Hematopoietic multipotent progenitor cell treated with erythropoietin and hydrocortisone succinate and interleukin-3 and kit ligand, for 15 days (in vitro differentiated cells): ENCODE results near the gene PIGO.

Experiments
- DNase-seq: peaks from one replicate; pipeline ENCODE4 v3.0.0-alpha.2; 2015; ENCODE audit warnings: low spot score

PIGO gene

GRCh38 chr9:35106343-35106730 lies 9.9 kb upstream of the PIGO start:
- DNase-seq: no peak

- no peak for DNase-seq
Measured at GRCh38 chr9:35105571-35106342, 9.4 kb upstream of the PIGO start.

DNA sequence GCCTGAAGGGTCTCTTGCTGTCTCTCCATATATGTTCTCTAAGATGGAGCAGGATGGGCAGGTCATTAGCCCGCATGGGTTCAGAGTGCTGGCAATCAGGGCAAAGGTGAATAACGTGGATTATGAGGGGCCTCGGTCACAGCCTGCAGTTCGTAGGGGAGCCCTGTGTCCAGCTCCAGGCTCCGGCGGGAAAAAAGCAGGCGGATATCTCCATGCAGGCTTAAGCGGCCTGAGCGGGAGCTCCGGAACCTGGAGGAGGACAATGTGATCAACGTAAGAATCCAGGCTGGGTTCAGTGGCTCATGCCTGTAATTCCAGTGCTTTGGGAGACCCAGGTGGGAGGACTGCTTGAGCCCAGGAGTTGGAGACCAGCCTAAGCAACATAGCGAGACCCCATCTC lies 8.7 kb upstream of the PIGO start:
- no peak for DNase-seq

DNA sequence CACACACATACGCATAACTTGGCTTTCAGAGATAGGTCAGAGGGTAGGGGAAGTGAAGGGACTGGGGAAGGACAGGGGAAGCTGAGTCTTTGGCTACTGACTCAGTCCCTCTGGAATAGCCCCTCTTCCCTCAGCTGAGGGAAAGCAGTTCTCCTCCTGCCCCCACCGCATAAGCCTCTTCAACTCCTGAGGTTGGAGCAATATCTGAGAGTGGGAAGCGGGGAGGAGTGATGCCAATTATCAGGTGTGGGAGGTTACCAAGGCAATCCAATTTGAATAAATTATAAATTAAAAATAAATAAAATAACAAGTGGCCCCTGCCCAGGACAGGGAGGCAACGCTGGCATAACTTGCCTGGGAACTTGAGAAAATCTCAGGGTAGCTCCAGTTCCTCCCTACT lies 8.2 kb upstream of the PIGO start:
- DNase-seq: no peak

DNA sequence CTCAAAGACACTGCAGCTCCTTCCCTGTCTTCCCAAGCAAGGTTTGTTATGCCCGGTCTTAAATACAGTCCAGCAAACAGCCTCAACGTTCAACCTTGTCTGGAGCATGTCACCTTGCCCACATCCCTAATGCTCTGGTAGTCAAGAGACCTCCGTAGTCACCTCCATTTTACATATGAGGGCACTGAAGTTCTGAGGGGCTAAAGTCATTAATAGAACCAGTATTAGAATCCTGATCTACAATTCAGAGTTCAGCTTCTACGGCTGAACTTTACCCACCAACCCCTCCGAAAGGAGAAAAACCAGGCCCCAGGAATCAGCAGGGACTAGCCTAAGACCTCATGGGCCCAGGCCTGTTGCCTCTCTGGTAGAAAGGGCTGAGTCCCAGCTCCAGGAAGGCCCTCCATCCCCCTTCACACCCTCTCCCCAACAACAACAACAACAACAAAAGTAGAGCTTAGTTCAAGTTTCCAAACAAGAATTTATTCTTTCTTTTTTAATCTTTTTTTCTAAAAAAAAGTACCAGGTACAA lies 7.3 kb upstream of the PIGO start:
- no peak for DNase-seq

- peak; percentile 94 for DNase-seq
Measured at GRCh38 chr9:35102769-35103659, 6.6 kb upstream of the PIGO start, which contains the start of gene STOML2. Gene STOML2, minus strand, starts transcription at chr9:35103131. Its CDS starts 37 bp downstream, at chr9:35103094.

DNA sequence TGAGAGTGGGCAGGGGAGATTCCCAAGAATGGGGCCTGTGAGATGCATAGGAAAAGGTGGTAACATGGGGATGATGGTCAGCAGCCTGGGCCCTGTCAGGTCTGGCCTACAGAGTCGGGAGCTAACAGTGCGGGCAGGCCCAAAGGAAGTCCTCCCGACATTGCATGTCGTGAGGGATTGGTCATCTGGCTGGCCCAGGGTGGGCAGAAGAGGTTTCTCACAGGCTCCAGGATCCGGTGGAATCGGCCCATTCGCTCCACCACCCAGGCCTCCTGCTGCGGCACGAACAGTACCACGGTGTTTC lies 6.0 kb upstream of the PIGO start:
- DNase-seq: no peak

DNA sequence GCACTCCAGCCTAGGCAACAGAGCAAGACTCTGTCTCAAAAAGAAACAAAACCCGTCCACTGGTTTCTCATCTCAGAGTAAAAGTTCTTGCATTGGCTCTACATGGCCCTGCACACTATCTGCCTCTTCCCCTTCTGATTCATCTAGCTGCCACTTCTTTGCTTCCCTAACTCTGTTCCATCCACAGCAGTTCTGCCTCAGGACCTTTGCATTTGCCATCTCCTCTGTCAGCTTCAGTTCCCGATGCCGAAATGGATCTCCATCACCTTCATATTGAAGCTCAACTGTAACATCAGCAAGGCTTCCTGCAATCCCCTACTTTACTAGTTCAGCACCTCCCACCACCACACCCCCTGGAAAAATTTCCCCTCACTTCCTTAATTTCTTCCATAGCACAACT lies 1.2 kb upstream of the PIGO start:
- DNase-seq: no peak

DNA sequence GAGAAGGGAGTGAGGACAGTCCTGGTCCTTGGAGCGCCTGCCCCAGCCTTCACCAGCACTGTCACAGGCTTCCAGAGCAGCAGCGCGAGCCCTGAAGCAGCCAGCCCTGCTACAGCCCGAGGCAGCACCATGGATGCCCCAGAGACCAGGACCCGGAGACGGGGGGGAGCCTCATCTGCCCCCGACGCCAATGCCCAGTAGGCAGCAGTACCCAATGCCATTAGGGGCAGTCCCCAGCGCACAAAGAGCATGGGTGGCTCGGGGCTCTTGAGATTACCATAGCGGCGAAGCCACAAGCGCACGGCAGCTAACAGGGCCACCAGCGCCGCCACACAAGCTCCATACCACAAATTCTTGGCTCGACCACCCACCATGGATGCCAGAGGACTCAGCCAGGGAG lies 4.9 kb downstream of the PIGO start:
- no peak for DNase-seq

DNA sequence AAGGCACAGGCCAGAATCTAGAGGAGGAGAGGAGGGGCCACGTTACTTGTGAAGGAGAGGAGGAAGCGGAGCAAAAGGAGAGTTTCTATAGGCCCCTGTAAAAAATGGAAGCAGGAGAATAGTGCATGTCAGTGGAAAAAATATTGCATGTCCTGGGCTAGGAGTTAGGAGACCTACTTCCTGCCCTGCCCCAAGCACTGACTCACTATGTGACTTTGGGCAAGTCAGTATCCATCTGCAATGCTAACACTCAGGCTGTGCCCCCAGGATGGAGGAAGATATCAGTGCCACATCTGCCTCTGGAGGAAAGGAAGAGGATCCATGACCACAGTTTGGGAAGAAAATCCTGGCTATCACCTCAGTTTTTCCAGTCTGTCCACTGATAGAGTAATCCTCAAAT lies 7.0 kb downstream of the PIGO start:
- no peak for DNase-seq

DNA sequence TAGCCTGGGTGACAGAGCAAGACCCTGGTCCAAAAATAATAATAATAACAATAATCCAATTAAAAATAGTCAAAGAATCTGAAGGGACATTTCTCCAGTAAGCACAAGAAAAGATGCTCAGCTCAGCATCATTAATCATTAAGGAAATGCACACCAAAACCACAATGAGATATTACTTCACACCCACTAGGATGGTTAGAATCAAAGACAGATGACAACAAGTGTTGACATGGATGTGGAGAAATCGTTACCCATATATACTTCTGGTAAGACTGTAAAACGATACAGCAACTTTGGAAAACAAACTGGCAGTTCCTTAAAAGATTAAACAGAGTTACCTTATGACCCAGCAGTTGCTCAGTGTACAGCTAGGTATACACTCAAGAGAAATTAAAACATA lies 11.3 kb downstream of the PIGO start:
- no peak for DNase-seq

GRCh38 chr9:35079426-35080341 lies 16.7 kb downstream of the PIGO start, which contains the start of gene FANCG:
Gene FANCG, minus strand, starts transcription at chr9:35079942. Its CDS starts 418 bp downstream, at chr9:35079524.
- DNase-seq: peak; percentile 84

GRCh38 chr9:35079041-35079425 lies 17.4 kb downstream of the PIGO start:
- DNase-seq: no peak

DNA sequence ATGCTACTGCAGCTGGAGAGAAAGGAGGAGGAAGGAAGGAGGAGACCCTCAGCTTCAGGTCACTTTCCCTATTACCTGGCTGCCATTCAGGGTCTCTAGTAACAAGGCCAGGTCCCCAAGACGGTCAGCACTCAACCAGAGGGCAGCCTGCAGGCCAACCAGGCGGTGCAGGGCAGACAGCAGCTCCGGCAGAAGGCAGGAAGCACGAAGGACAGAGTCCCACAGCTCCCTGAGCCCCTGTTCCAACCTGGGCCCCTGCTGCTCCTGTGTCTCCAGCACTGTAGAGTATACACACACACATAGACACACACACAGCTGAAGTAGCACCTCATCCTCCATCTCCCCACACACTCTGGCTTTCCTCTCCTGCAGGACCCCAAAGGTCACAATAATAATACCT lies 18.3 kb downstream of the PIGO start:
- DNase-seq: no peak

GRCh38 chr9:35076848-35077247 lies 19.5 kb downstream of the PIGO start:
- DNase-seq: no peak

- DNase-seq: no peak
Measured at GRCh38 chr9:35075358-35075757, 21.0 kb downstream of the PIGO start.

GRCh38 chr9:35074791-35075190 lies 21.6 kb downstream of the PIGO start:
- no peak for DNase-seq

- no peak for DNase-seq
Measured at GRCh38 chr9:35074141-35074540, 22.2 kb downstream of the PIGO start.

- no peak for DNase-seq
Measured at GRCh38 chr9:35073279-35073612, 23.1 kb downstream of the PIGO start.

DNA sequence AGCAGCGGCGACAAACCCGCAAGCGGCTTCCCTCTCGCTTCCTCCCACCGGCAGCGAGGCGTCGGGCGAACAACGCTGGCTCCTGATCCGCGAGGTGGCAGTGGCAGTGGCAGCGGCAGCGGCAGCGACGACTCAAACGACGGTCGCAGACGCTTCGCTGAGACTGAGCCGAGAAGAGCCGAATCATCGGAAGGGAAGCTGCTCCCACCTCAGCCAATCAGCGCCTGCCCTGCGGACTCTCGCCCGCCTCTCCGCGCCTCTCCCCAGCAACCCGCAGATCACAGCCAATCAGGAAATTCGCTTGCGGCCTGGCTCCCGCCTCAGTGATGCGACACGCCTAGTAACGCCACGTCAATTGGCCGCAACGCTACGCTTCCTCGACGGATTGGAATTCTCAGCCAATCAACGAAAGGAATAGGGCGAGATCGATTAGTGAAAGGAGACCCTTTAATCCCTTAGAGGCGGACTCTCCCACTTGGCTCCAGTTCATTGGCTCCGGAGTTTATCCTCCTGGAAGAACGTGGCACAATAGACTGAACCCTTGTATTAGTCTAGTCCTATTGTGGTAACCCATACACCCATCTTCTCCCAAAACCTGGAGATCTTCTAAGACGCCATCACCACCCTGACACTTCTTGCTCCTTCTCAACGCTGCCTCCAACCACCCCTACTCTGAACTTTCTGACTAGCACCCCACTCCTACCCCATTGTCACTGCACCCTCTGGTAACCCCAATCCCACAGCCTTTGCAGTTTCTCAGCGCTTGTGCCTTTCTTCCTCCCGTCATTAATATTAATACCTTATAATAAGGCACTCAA lies 23.7 kb downstream of the PIGO start, which contains the start of gene VCP:
VCP (minus strand) TSS at position 165 of the 818 bp plus-strand sequence. CDS start 272 bp downstream, outside the sequence.
- peak; percentile 98 for DNase-seq

- peak; percentile 81 for DNase-seq
Measured at GRCh38 chr9:35071814-35072460, 24.5 kb downstream of the PIGO start.
